GM18868 (cell line): ENCODE results near the gene NR6A1.

Source experiments
- ATAC-seq: cut with Tn5 transposase; IDR thresholded peaks from one replicate; pipeline ENCODE4 v1.9.1; 2021; ENCODE audit warnings: mild to moderate bottlenecking, moderate library complexity; ENCODE audit not compliant: unreplicated experiment

The NR6A1 gene

DNA sequence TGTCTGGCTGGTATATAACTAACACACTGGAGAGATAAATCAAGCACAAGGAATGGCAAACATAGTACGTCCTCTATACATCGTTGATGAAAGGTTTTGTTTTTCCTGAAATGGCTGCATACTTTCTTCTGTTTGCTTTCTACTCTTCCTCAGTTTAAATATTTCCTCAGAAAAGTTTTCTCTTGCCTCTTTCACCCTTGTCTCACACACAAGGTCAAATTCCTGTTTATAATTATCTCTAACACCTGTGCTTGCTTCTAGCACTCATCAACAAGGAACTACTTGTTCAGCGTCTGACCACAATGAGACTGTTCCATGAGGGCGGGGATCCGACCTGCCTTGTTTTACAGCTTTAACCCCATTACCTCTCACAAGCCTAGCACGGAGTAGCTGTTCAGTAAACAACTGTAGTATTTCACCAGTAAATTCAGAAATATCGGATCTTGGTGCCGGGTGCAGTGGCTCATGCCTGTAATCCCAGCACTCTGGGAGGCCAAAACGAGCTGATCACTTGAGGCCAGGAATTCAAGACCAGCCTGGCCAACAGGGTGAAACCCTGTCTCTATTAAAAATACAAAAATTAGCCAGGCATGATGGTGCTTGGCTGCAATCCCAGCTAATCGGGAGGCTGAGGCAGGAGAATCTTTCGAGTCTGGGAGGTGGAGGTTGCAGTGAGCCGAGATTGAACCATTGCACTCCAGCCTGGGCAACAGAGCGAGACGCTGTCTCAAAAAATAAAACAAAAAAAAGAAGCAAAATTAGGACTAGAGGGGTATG is 37.0 kb downstream of the NR6A1 start:
- ATAC-seq: no peak

DNA sequence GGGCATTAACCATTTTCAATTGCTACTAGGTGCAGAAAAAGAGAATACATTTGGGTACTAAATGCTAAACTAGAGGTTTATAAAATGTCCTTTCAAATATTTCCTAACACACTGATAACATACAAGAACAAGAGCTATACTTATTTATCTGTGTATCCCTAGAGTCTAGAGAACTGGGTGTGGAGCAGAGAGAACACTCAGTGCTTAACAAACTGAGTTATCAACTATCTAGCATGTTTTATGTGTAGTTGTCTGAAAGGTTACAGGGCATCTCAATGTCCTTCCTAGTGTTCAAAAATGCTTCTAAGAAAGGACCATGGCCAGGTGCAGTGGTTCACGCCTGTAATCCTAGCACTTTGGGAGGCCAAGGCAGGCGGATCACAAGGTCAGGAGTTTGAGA is 40.3 kb downstream of the NR6A1 start:
- ATAC-seq: no peak

DNA sequence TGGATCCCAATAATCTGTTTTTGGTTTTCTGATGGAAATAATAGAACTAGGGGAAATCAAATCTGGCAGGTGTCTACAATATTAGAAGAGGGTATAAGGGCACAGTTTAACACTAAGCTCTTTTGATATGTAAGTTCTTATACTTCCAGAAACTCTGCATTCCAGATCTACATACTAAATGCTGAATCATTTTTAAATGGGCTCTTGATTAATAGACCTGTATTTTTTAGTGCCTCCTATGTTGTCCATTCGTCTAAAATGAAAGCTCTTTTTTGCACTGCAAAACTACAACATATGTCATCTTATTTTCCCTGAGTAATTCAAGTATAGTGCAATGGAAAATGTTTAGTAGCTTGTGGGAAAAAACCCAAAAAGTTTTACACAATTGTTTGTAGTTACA is 44.2 kb downstream of the NR6A1 start:
- ATAC-seq: no peak

DNA sequence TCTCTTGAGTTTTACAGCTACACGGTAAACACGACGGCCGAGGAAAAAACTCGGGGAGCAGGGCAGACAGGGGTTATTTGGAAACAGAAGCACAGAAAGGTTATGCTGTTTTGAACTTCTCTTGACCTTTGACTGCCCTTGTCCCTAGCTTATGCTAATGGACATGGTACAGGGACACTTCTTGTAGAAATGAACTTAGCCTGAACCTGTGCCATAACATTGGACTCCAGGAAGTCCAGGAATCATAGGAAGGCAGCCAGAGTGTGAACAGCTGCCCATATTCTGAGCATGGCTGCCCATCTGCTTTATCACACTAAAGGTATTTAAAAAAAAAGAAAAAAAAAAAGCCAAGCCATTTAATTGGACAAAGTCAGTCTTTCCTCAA is 46.1 kb downstream of the NR6A1 start:
- ATAC-seq: no peak

DNA sequence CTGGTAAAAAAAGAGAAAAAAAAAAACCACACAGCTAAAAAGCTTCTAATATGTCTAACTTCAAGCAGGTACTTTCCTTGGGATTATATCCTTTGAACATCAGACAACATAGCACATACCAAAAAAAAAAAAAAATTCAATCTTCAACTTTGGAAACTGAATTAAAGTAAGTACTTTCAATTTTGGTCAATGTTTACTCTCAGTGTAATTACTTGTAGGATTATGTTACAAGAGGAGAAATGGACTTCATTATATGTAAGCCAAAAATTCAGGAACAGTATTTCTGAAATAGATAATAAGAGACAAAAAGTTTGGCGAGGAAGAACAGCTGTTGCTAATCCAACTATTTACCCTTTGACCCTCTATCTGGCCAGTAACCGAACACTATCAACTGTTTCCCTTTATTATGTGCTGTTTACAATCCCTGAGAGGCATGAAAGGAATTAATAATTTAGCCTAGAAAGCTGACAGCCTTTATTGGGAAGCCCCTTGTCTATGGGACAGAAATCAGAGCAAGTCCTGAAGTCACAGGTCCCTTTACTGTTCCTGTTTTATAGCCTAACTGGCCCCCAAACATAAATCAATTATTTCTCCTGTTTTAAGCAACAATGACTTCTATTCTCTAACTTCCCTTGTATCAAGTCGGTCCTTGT is 46.6 kb downstream of the NR6A1 start:
- ATAC-seq: no peak

DNA sequence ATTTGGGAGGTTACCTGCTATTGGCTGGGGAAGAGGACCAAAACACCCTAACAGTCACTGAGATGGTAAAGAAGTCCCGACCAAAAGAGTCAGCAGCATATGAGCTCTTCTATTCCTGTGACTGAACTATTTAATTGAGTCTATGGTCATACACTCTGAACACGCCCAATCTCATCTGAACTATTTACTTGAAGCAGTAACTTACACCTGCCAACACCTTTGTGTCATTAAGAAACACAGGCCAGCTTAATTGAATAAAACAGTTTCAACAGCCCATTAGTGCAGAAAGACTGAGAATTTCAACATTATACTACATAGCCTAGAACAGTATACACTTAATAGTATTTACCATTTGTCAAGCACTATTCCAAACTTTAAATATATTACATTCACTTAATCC is 47.8 kb downstream of the NR6A1 start:
- ATAC-seq: no peak

DNA sequence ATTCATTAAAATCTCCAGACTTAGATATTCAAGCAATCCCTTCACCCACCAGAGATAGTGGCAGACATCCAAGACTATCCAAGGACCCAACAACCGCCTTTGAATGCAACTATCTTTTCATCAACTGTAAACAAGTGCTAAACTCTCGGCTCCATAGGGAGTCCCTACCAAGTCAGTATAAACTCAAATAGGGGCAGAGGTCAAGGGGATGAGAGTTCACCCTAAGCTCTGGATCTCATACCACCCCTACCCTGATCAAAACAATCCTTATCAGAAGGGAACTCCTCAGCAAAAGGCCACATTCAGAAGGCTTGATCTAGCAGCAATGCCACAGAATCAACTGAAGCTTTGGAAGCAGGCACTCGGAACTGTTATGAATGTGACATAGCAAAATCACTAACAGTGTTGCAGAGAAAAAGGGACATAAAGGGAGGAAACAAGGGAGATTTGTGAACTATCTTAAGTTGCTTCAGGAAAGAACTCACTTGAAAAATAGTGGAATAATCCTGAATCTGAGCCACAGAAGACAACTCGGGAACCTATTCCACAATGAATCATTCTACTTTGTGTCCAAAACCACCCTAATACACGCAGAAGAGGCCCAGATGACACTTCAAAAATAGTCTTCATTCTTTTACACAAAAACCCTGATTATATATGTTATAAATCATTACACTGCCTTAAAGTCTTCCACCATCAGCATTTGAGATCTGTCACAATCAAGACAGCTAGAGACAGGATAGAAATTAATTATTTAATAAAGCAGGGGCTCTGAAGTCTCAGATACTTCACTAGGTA is 49.8 kb downstream of the NR6A1 start:
- no peak for ATAC-seq

DNA sequence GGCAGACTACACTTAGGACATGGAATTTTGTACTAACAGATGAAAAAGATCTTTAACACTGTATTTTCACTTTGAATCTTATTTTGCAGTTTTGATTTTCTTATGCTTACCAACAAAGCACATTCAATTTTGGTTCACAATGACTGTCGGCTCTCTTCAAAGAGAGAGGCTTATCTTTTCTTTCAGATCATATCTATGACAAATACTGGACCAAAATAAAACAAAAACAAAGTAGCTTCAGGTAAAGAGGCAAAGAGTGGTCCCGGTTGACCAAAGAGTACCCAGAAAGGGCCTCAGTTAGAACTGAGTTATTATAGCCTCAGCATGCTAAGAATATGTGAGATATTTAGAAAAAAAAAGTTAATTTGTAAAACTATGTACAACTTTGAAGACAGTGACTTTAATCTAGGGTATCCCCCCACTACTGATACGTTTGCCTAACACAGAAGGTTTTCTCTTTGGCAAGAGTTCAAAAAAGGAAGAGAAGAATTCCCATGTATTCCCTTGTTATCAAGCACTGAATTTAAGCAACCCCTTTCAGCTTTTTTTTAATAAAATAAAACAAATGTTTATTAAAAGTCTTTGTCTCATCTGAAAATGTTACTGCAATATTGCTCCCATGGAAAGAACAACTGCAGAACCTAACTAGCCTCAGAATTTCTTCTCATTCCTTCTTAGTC is 50.5 kb downstream of the NR6A1 start:
- no peak for ATAC-seq

DNA sequence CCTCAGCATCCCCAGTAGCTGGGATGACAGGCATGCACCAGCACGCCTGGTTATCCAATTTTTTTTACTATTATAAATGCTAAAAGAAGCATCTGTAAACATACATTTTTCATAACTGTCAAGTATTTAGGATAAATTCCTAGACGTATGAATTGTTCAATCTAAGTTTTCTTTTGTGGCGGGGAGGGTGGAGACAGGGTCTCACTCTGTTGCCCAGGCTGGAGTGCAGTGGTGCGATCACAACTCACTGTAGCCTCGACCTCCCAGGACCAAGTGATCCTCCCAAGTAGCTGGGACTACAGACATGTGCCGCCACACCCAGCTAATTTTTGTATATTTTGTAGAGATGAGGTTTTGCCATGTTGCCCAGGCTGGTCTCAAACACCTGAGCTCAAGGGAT is 52.2 kb downstream of the NR6A1 start:
- ATAC-seq: no peak

DNA sequence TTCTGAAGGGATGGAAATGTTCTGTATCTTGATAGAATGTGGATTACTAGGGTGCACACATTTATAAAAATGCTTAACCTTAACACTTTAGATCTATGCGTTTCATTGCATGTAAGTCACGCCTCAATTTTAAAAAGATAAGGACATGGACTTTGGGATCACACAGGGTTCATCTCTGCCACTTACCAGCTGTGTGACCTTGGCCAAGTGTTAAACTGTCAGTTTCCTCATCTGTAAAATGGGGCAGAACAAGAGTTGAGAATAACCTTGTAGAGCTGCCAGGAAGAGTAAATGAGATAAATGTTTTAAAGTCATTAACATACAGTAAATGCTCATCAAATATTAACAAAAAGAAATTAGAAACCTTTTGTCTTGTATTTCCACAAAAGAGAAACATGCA is 53.5 kb downstream of the NR6A1 start:
- ATAC-seq: no peak

DNA sequence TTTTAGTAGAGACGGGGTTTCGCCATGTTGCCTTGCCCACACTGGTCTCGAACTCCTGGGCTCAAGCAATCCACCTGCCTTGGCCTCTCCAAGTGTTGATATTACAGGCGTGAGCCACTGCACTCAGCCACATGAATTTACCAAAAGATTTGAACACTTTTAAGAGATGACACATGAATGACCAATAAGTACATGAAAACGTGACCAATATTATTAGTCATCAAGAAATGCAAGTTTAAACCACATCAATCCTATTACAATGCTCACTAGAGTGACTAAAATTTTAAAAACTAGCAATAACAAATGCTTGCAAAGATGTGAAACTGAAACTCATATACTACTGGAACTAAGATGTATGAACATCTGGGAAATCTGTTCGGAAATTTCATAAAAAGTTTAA is 54.3 kb downstream of the NR6A1 start:
- no peak for ATAC-seq

DNA sequence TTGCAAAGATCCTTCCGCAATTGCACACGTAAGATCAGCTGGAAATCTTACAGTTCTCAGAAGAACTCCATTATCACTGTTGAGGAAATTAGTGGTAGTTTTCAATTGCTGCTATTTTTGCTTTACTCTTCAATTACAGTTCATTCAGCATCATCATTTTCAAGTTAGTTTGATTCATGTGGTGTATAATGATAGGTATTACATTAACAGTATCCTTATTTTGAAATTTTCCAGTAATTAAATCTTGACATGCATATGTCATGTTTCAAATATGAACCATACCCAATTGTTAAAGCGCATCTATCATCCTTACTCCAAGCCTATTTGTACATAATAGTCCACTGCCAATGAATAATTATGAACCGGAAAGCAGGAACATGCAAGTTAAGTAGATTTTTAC is 60.3 kb downstream of the NR6A1 start:
- ATAC-seq: no peak

DNA sequence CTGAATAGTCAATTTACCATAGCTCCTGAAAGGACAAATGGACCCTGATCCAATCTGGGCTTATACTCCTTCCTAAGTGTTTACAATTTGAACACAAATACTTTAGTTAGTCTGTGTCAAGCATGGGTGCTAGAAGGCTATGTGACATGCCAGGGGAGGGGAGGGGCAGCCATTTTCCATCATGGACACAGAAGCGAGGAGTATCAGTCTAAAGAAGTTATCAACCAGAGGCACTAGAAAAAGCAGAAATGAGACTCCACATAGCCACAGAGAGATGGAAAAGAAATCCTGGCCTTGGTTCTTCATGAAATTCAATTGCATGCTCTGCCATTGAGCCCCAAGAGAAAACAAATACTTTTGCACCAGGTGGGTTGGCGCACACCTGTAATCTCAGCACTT is 61.8 kb downstream of the NR6A1 start:
- no peak for ATAC-seq

DNA sequence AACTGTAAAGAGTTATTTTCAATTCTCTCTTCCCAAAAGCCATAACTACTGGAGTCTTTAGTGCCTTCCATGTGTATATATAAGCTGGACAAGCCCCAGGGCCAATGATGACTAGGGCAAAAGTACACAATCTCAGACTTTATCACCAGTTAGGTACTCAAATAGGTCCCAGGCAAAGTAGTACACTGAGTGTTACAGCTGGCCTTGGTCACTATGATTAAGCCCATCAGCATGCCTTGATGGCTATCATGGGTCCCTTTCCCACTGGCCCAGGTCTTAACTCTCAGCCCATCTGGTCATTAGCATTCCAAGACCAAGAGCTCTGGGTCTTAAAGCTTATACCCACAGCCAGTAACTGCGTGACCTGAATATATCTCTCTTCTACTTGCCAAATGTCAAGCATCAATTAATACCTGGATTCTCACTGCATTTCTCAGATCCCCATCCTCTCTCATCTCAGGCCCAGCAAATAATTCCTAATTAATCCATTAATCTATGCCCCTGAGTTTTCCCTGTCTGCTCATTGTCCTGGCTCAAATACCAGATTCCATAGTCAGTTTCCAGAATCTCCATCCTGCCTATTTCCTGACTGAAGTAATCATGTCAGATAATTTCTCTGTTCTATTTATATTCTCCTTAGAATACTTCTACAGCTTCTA is 62.3 kb downstream of the NR6A1 start:
- no peak for ATAC-seq

DNA sequence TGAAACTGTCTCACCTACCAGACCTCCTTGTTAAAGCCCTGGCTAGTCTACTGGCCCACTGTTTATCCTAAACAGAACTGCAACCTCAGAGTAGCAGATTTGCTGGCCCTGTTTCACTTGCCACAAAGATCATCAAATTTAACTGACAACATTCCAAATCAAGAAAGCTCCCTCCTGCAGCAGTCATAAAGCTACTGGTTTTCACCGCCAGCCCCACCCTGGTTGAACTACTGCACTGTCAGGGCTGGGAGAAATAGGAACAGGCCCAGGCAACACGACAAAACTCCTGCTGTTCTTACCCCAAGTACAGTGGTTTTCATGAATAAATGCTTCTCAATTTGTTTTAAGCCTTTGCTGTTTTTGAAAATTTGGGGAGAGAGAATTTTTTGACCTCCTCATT is 63.0 kb downstream of the NR6A1 start:
- no peak for ATAC-seq

DNA sequence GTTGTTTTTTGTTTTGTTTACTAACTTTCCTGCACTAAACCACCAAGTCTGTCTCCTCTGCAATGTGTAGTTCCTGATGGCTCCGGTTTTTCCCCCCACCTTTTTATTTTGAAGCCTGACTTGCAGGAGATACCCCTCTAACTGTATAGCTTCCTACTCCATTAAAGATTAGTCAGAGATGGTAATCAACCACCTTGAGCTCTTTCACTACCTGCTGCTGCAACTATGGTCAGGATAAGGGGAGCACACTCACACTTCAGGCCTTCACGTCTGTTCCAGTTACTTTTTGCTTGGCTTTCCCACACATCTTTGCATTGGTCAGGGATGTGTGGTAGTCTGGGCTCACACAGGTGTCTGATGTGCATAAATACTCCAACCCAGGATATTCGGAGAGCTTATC is 63.4 kb downstream of the NR6A1 start:
- no peak for ATAC-seq

DNA sequence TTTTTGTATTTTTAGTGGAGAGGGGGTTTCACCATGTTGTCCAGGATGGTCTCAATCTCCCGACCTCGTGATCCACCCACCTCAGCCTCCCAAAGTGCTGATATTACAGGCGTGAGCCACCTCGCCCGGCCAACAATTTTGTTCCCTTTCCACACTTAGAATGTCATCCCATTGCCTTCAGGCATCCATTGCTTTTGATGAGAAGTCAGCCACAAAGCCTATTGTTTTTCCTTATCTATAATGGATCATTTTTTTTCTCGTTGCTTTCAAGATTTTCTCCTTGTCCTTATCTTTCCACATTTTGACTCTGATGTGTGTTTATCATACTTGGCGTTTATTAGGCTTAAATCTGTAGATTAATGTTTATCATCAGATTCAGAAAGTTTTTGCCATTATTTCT is 64.4 kb downstream of the NR6A1 start:
- no peak for ATAC-seq

DNA sequence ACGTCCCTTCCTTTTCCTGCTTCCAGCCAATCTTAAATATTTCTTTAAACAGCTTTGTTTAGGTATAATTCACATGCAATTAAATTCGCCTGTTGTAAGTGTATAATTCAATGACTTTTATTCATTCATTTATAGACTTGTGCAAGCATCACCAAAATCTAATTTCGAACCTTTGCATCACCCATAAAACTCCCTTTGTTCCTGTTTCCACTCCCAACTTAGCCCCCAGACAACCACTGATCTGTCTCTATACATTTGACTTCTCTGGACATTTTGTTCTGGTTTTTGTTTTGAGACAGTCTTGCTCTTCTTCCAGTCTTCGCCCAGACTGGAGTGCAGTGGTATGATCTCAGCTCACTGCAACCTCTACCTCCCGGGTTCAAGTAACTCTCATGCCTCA is 71.5 kb downstream of the NR6A1 start:
- ATAC-seq: no peak

DNA sequence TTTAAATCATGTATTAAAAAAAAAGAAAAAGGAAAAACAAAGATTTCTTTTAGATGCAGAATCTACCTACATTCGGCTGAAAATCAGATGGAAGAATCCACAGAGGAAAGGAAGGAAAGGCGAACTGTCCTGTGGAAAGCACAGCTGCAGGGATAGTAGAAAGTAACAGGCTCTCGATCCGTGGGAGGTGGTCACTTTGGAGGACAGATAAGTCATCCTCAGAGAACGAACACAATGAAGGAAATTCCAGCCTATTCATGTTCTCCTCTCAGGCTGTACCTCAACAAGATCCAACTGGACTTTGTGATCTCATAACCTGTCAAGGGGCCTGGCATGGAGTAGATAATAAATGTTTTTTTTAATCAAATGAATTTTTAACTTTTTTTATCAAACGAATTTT is 72.8 kb downstream of the NR6A1 start:
- ATAC-seq: no peak

DNA sequence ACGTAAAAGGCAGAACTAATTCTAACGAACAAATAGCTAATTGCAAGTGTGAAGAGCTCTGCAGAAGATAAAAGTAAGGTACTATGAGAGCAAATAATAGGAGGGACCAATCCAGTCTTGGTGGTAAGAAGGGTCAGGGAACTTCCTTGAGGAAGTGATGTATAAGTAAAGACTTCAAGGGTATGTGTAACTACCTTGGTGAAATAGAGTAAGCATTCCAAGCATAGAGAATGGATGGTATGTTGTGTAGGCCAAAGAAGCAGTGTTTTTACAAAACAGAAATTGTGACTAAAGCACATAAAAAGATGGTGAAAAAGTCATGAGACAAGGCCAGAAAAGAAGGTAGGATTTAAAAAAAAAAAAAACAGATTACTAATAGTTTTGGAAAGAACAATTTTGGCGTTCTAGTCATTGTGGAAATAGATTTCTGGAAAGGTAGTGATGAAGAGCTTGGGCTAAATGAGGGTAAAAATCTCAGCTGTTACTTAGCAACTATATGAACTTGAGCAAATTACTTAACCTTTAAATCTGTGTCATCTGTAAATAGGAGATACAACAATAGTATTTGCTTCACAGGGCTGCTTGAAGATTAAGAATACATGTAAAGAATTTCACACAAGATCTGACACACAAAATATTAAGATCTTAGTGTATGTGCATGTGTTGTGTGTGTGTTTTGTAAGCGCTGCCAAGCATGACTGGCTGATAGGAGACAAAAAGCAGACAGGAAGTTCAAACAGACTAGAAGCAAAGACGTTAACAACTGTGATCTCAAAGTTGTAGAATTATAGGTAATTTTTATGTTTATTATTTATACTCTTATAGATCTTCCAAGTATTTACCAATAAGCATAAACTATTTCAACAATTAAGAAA is 73.5 kb downstream of the NR6A1 start:
- no peak for ATAC-seq
